IMR-90 (cell line): ENCODE results near the gene ANKRD6. TPM values are rescaled to one million over a fixed set of nuclear protein-coding genes. Genes with fewer than 3 reads are reported as not detected.

Experiments
- ATAC-seq: fragments of 200-7000 bp; cut with Tn5 transposase; 2 replicates; pipeline ENCODE4 v1.9.1; 2020; ENCODE audit warnings: low read depth, mild to moderate bottlenecking, moderate library complexity
- BruUV-seq: library from RNA; stranded (reverse); fragments of 400-500 nt; replicated peaks from 2 replicates; lab custom pipeline; 2021; lab: Mats Ljungman, UMichigan
- CTCF ChIA-PET: fragments of 300-600 bp; formaldehyde crosslinking; extraction: SDS; loops from one replicate; lab custom pipeline; 2021; ENCODE audit warnings: antibody characterized with exemption; lab: Yijun Ruan, JAX
- POLR2A ChIA-PET: fragments of 300-600 bp; sonication (Branson Sonifier 250); formaldehyde crosslinking; loops from one replicate; lab custom pipeline; 2022; ENCODE audit warnings: antibody characterized with exemption; ENCODE audit not compliant: unreplicated experiment; lab: Charles Lee
- DNase-seq: peaks from one replicate; pipeline ENCODE4 v3.0.0; 2013
- H2AFZ ChIP-seq: replicated peaks from 2 replicates; pipeline ENCODE3; 2013; ENCODE audit warnings: low read length, mild to moderate bottlenecking; ENCODE audit not compliant: poor library complexity
- H2AK5ac ChIP-seq: 2 replicates; pipeline ENCODE4 v1.6.1; 2013; ENCODE audit warnings: low read depth, low read length, inconsistent platforms
- H2AK9ac ChIP-seq: replicated peaks from 2 replicates; pipeline ENCODE3; 2013; ENCODE audit warnings: mild to moderate bottlenecking, low read depth, low read length, moderate library complexity; ENCODE audit not compliant: poor library complexity
- H2BK120ac ChIP-seq: 2 replicates; pipeline ENCODE4 v1.6.1; 2013; ENCODE audit warnings: low read depth, low read length, inconsistent platforms
- H2BK15ac ChIP-seq: 3 replicates; pipeline ENCODE4 v1.6.1; 2013; ENCODE audit warnings: low read depth, low read length, inconsistent platforms
- H2BK20ac ChIP-seq: 2 replicates; pipeline ENCODE4 v1.6.1; 2013; ENCODE audit warnings: low read depth, mild to moderate bottlenecking, inconsistent platforms, low read length, moderate library complexity
- H2BK5ac ChIP-seq: 2 replicates; pipeline ENCODE4 v1.6.1; 2013; ENCODE audit warnings: mild to moderate bottlenecking, low read depth, low read length, inconsistent platforms; ENCODE audit not compliant: poor library complexity, severe bottlenecking
- H3K14ac ChIP-seq: replicated peaks from 2 replicates; pipeline ENCODE4 v1.6.1; 2013; ENCODE audit warnings: low read depth, low read length, inconsistent platforms
- H3K18ac ChIP-seq: 2 replicates; pipeline ENCODE4 v1.6.1; 2013; ENCODE audit warnings: low read depth, low read length, control low read depth
- H3K23ac ChIP-seq: 2 replicates; pipeline ENCODE4 v1.6.1; 2013; ENCODE audit warnings: low read depth, low read length, inconsistent platforms
- H3K27ac ChIP-seq: 2 replicates; pipeline ENCODE4 v1.5.1; 2013; ENCODE audit warnings: mild to moderate bottlenecking, control low read depth, low read length; ENCODE audit not compliant: insufficient read depth
- H3K27me3 ChIP-seq: 2 replicates; pipeline ENCODE4 v1.6.1; 2013; ENCODE audit warnings: low read length; ENCODE audit not compliant: control insufficient read depth, insufficient read depth
- H3K36me3 ChIP-seq: 2 replicates; pipeline ENCODE4 v1.6.1; 2013; ENCODE audit warnings: low read length, mixed read lengths; ENCODE audit not compliant: control insufficient read depth, insufficient read depth
- H3K4ac ChIP-seq: 2 replicates; pipeline ENCODE4 v1.6.1; 2013; ENCODE audit warnings: low read depth, low read length, inconsistent platforms
- H3K4me1 ChIP-seq: 2 replicates; pipeline ENCODE4 v1.6.1; 2013; ENCODE audit warnings: low read length, mixed read lengths; ENCODE audit not compliant: control insufficient read depth, insufficient read depth
- H3K4me2 ChIP-seq: 2 replicates; pipeline ENCODE4 v1.6.1; 2013; ENCODE audit warnings: low read depth, mild to moderate bottlenecking, control low read depth, low read length, moderate library complexity
- H3K4me3 ChIP-seq: 2 replicates; pipeline ENCODE4 v1.5.1; 2013; ENCODE audit warnings: low read depth, mild to moderate bottlenecking, control low read depth, low read length, moderate library complexity; ENCODE audit not compliant: insufficient read depth
- H3K56ac ChIP-seq: 2 replicates; pipeline ENCODE4 v1.6.1; 2013; ENCODE audit warnings: low read length, inconsistent platforms; ENCODE audit not compliant: insufficient read depth; ENCODE audit errors: extremely low read depth
- H3K79me1 ChIP-seq, 2 experiments: 2 replicates each; pipeline ENCODE4 v1.6.1; 2013; ENCODE audit warnings: low read length in 2 of 2, inconsistent platforms in 1 of 2, low read depth in 1 of 2
- H3K9ac ChIP-seq: 2 replicates; pipeline ENCODE4 v1.6.1; 2013; ENCODE audit warnings: low read depth, low read length, control low read depth
- H3K9me1 ChIP-seq: 2 replicates; pipeline ENCODE4 v1.6.1; 2013; ENCODE audit warnings: low read length, inconsistent platforms; ENCODE audit not compliant: insufficient read depth
- H3K9me3 ChIP-seq: 2 replicates; pipeline ENCODE4 v1.6.1; 2013; ENCODE audit warnings: low read length; ENCODE audit not compliant: control insufficient read depth, insufficient read depth
- H4K20me1 ChIP-seq: 2 replicates; pipeline ENCODE4 v1.6.1; 2013; ENCODE audit warnings: low read length, inconsistent platforms; ENCODE audit not compliant: insufficient read depth
- H4K5ac ChIP-seq: 2 replicates; pipeline ENCODE4 v1.6.1; 2013; ENCODE audit warnings: mild to moderate bottlenecking, low read depth, low read length, control low read depth
- H4K8ac ChIP-seq, 2 experiments: 2 replicates each; pipeline ENCODE4 v1.6.1; 2013; ENCODE audit warnings: low read depth in 2 of 2, low read length in 2 of 2, control low read depth in 1 of 2, inconsistent platforms in 1 of 2
- H4K91ac ChIP-seq: 2 replicates; pipeline ENCODE4 v1.6.1; 2013; ENCODE audit warnings: low read depth, low read length, inconsistent platforms; ENCODE audit not compliant: insufficient read depth
- BHLHE40 ChIP-seq: fragments of 150-350 bp; IDR thresholded peaks from 2 replicates; pipeline ENCODE4 v1.6.1; 2016; ENCODE audit warnings: mild to moderate bottlenecking, low read depth, low read length
- CEBPB ChIP-seq: IDR thresholded peaks from 2 replicates; pipeline ENCODE4 v1.6.1; 2012; ENCODE audit warnings: low read depth, low read length, improper control_type of control experiment
- CHD1 ChIP-seq: IDR thresholded peaks from 2 replicates; pipeline ENCODE4 v1.6.1; 2012; ENCODE audit warnings: low read depth, low read length, improper control_type of control experiment
- CTCF ChIP-seq: conservative IDR thresholded peaks from 2 replicates; pipeline ENCODE4 v1.5.1; 2012; ENCODE audit warnings: mild to moderate bottlenecking, low read depth, low read length, improper control_type of control experiment
- ELK1 ChIP-seq: fragments of 150-350 bp; IDR thresholded peaks from 2 replicates; pipeline ENCODE4 v1.6.1; 2016; ENCODE audit warnings: low read depth, mild to moderate bottlenecking, low read length, moderate library complexity, borderline replicate concordance
- FOS ChIP-seq: fragments of 150-350 bp; IDR thresholded peaks from 2 replicates; pipeline ENCODE4 v1.6.1; 2016; ENCODE audit warnings: low read depth, low read length
- MAFK ChIP-seq: IDR thresholded peaks from 2 replicates; pipeline ENCODE4 v1.6.1; 2012; ENCODE audit warnings: low read depth, low read length, improper control_type of control experiment
- MAZ ChIP-seq: IDR thresholded peaks from 2 replicates; pipeline ENCODE4 v1.6.1; 2012; ENCODE audit warnings: low read depth, mild to moderate bottlenecking, low read length, improper control_type of control experiment, moderate library complexity, borderline replicate concordance
- MXI1 ChIP-seq: IDR thresholded peaks from 2 replicates; pipeline ENCODE4 v1.6.1; 2012; ENCODE audit warnings: low read depth, mild to moderate bottlenecking, low read length, moderate library complexity, borderline replicate concordance
- NFE2L2 ChIP-seq: fragments of 150-350 bp; IDR thresholded peaks from 2 replicates; pipeline ENCODE4 v1.6.1; 2016; ENCODE audit warnings: low read depth, mild to moderate bottlenecking, low read length
- POLR2A ChIP-seq: IDR thresholded peaks from 2 replicates; pipeline ENCODE4 v1.6.1; 2012; ENCODE audit warnings: mild to moderate bottlenecking, low read depth, low read length
- RAD21 ChIP-seq: IDR thresholded peaks from 2 replicates; pipeline ENCODE4 v1.6.1; 2012; ENCODE audit warnings: low read length, improper control_type of control experiment
- RCOR1 ChIP-seq: IDR thresholded peaks from 2 replicates; pipeline ENCODE4 v1.6.1; 2012; ENCODE audit warnings: mild to moderate bottlenecking, low read length, improper control_type of control experiment; ENCODE audit not compliant: insufficient replicate concordance
- RFX5 ChIP-seq: IDR thresholded peaks from 2 replicates; pipeline ENCODE4 v1.8.0; 2012; ENCODE audit warnings: low read depth, mild to moderate bottlenecking, low read length, moderate library complexity
- SMC3 ChIP-seq: fragments of 150-350 bp; IDR thresholded peaks from 2 replicates; pipeline ENCODE4 v1.6.1; 2016; ENCODE audit warnings: low read depth, mild to moderate bottlenecking, antibody characterized with exemption, low read length, moderate library complexity
- WGBS, 2 experiments: methylation state at CpG; one replicate each; pipeline versions ENCODE4 v1.1.5 to v1.1.7; 2013; ENCODE audit warnings: missing lambda C conversion rate in 2 of 2; ENCODE audit not compliant: insufficient read length in 1 of 2; ENCODE audit errors: extremely low coverage in 2 of 2; 5-methylcytosine and 5-hydroxymethylcytosine counted together
- dilution Hi-C: fragments of 300-500 bp; cut with HindIII; formaldehyde crosslinking; loops from one replicate; pipeline ENCODE4 v1.14.3; 2018; ENCODE audit warnings: low sequenced_read_pairs; ENCODE audit not compliant: unreplicated experiment
- in situ Hi-C: fragments of 300-500 bp; cut with MboI; formaldehyde crosslinking; loops from 3 replicates; pipeline ENCODE4 v1.14.3; 2019; ENCODE audit warnings: low sequenced_read_pairs, inconsistent platforms, mixed read lengths
- intact Hi-C: fragments of 100-400 bp; cut with micrococcal nuclease; formaldehyde crosslinking; loops from 2 replicates; pipeline ENCODE4 v1.10.0; 2022
- polyA plus RNA-seq, 3 experiments: library from polyadenylated mRNA; depleted of rRNA; stranded (reverse); fragments of >200 nt; gene quantifications; 2 replicates each; pipeline ENCODE4 v1.2.3, GENCODE V29; 2012; ENCODE audit warnings: low replicate concordance in 1 of 3
- total RNA-seq: library from RNA; depleted of rRNA; stranded (reverse); fragments of >200 nt; gene quantifications from 2 replicates; pipeline ENCODE4 v1.2.3, GENCODE V29; 2012
- TF ChIP-seq, protein P1 (sequence below): fragments of 150-350 bp; IDR thresholded peaks from 2 replicates; pipeline ENCODE4 v1.6.1; 2017; ENCODE audit warnings: mild to moderate bottlenecking, antibody characterized with exemption, low read length, low read depth

Gene ANKRD6
- total and polyA plus RNA-seq, 2 of the 4 experiments (the other 2 are of a cell fraction) = 0.12 to 0.18 TPM

- Histone ChIP-seq H2BK5ac (no peak overlapping the region), H3K9me3 (no peaks in the 10 kb centered on the region), H3K56ac (no peak overlapping the region), H4K20me1 (no peaks in the 10 kb centered on the region), H3K23ac (no peak overlapping the region), H3K79me1 (no peaks in the 10 kb centered on the region), H3K18ac (no peak overlapping the region), H2AFZ (no peak overlapping the region), H3K4me2 (no peak overlapping the region), H2BK120ac (no peak overlapping the region), H3K27ac (no peak overlapping the region), H2AK9ac (no peak overlapping the region), H2BK15ac (no peak overlapping the region), H3K36me3 (no peaks in the 10 kb centered on the region), H2AK5ac (no peak overlapping the region), H3K27me3 (peaks cover 51% of the 10 kb centered on the region), H4K5ac (no peak overlapping the region), H3K4me1 (no peaks in the 10 kb centered on the region), H3K4ac (no peak overlapping the region), H3K4me3 (no peak overlapping the region), H3K14ac (no peak overlapping the region), H4K8ac (no peak overlapping the region), H3K9ac (no peak overlapping the region), H4K91ac (no peak overlapping the region), H3K9me1 (no peaks in the 10 kb centered on the region), H2BK20ac (no peak overlapping the region)
- ChIA-PET CTCF (no interaction called here), POLR2A (interaction anchor here (0.6 kb wide), 1 partner anchor 753 kb away, joined by 3 read pairs; no protein-coding TSS in a partner anchor)
- dilution Hi-C loops (no loop called here), intact Hi-C loops (no loop called here), in situ Hi-C loops (no loop called here)
- no peak for ATAC-seq
- no TSS peak for BruUV-seq
- no peak for DNase-seq
- 14% methylated on average over 1 of the region's 2 CpGs; no CpG with 5 or more reads in 1 of the 2 experiments for WGBS, 2 experiments
- TF ChIP-seq RFX5 = no peak
- TF ChIP-seq FOS = no peak
- no peak for TF ChIP-seq CHD1
- no peak for TF ChIP-seq CTCF
- no peak for TF ChIP-seq POLR2A
- TF ChIP-seq MAFK = no peak
- no peak for TF ChIP-seq CEBPB
- no peak for TF ChIP-seq NFE2L2
- TF ChIP-seq RAD21 = no peak
- TF ChIP-seq MAZ = no peak
- no peak for TF ChIP-seq BHLHE40
- TF ChIP-seq MXI1 = no peak
- TF ChIP-seq, protein P1, sequence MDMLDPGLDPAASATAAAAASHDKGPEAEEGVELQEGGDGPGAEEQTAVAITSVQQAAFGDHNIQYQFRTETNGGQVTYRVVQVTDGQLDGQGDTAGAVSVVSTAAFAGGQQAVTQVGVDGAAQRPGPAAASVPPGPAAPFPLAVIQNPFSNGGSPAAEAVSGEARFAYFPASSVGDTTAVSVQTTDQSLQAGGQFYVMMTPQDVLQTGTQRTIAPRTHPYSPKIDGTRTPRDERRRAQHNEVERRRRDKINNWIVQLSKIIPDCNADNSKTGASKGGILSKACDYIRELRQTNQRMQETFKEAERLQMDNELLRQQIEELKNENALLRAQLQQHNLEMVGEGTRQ = no peak
- no peak for TF ChIP-seq ELK1
- no peak for TF ChIP-seq SMC3
- TF ChIP-seq RCOR1 = no peak
These were observed 18.7 kb upstream of the ANKRD6 start for GRCh38 chr6:89414215-89414614.
